Measurements from ENCODE around the gene MOSPD3. TPM values are rescaled to one million over a fixed set of nuclear protein-coding genes. Genes with fewer than 3 reads are reported as not detected.
A peak's percentile ranks its signal among the peaks of the same experiment; 100 is the strongest.

Gene MOSPD3
- polyA plus RNA-seq, 1 donor from 2014 or later: 27.9 TPM

GRCh38 chr7:100583132-100584053 lies 28.9 kb upstream of the MOSPD3 start:
- Histone ChIP-seq H3K27ac (ENCODE audit: low read length) (no peak overlapping the region), H3K9ac (ENCODE audit: low read length) (no peak overlapping the region), H3K9me3 (ENCODE audit: low read length) (no peaks in the 10 kb centered on the region), H3K27me3 (ENCODE audit: insufficient read depth, low read depth, low read length) (no peaks in the 10 kb centered on the region), H3F3A (ENCODE audit: insufficient read depth, low read length, poor library complexity, severe bottlenecking) (no peaks in the 10 kb centered on the region), H2AFZ (ENCODE audit: low read depth, low read length) (no peak overlapping the region), H3K4me2 (ENCODE audit: low read length) (no peak overlapping the region), H4K20me1 (ENCODE audit: insufficient read depth) (no peaks in the 10 kb centered on the region), H3K36me3 (ENCODE audit: insufficient read depth, low read length) (no peaks in the 10 kb centered on the region), H3K79me2 (replicated peaks; ENCODE audit: insufficient read depth, low read length) (peaks cover 17% of the 10 kb centered on the region), H3K4me3 (ENCODE audit: low read length) (peak overlapping the region; percentile 99), H3K9me2 (ENCODE audit: insufficient read depth, low read length) (no peaks in the 10 kb centered on the region)
- TF ChIP-seq TAF1 (IDR thresholded peaks at IDR 0.05; ENCODE audit: low read depth) (no peak), POLR2AphosphoS5 (IDR thresholded peaks at IDR 0.05) (no peak), SMC3 (conservative IDR thresholded peaks at IDR 0.05; ENCODE audit: poor library complexity) (no peak), MXI1 (conservative IDR thresholded peaks at IDR 0.05; ENCODE audit: poor library complexity, severe bottlenecking) (no peak), RAD21 (conservative IDR thresholded peaks at IDR 0.05) (no peak), CTCF (IDR thresholded peaks at IDR 0.05; ENCODE audit: poor library complexity, severe bottlenecking) (no peak), REST (IDR thresholded peaks at IDR 0.05; ENCODE audit: borderline replicate concordance) (no peak), EP300 (conservative IDR thresholded peaks at IDR 0.05; ENCODE audit: poor library complexity, severe bottlenecking) (no peak)

GRCh38 chr7:100584054-100584682 lies 28.2 kb upstream of the MOSPD3 start:
- H3F3A ChIP-seq (ENCODE audit: insufficient read depth, low read length, poor library complexity, severe bottlenecking): no peaks in the 10 kb centered on the region
- TF ChIP-seq TAF1 (IDR thresholded peaks at IDR 0.05; ENCODE audit: low read depth) (no peak), EZH2 (IDR thresholded peaks at IDR 0.05; ENCODE audit: borderline replicate concordance, insufficient read depth, low read length, poor library complexity, severe bottlenecking) (no peak), EP300 (conservative IDR thresholded peaks at IDR 0.05; ENCODE audit: poor library complexity, severe bottlenecking) (no peak), CTCF (IDR thresholded peaks at IDR 0.05; ENCODE audit: poor library complexity, severe bottlenecking) (no peak), REST (IDR thresholded peaks at IDR 0.05; ENCODE audit: borderline replicate concordance) (no peak), RAD21 (conservative IDR thresholded peaks at IDR 0.05) (no peak), SMC3 (conservative IDR thresholded peaks at IDR 0.05; ENCODE audit: poor library complexity) (no peak), POLR2AphosphoS5 (IDR thresholded peaks at IDR 0.05) (no peak), MXI1 (conservative IDR thresholded peaks at IDR 0.05; ENCODE audit: poor library complexity, severe bottlenecking) (no peak)
- no peak overlapping the region for H2AFZ ChIP-seq (ENCODE audit: low read depth, low read length)
- H3K27me3 ChIP-seq (ENCODE audit: insufficient read depth, low read depth, low read length): no peaks in the 10 kb centered on the region
- peak overlapping the region; percentile 96 for H3K9ac ChIP-seq (ENCODE audit: low read length)
- no peaks in the 10 kb centered on the region for H4K20me1 ChIP-seq (ENCODE audit: insufficient read depth)
- no peak overlapping the region for H3K4me2 ChIP-seq (ENCODE audit: low read length)
- peak overlapping the region; percentile 99 for H3K4me3 ChIP-seq (ENCODE audit: low read length)
- H3K9me3 ChIP-seq (ENCODE audit: low read length): no peaks in the 10 kb centered on the region
- H3K9me2 ChIP-seq (ENCODE audit: insufficient read depth, low read length): no peaks in the 10 kb centered on the region
- no peak overlapping the region for H3K27ac ChIP-seq (ENCODE audit: low read length)
- H3K36me3 ChIP-seq (ENCODE audit: insufficient read depth, low read length): no peaks in the 10 kb centered on the region
- H3K79me2 ChIP-seq (replicated peaks; ENCODE audit: insufficient read depth, low read length): peaks cover 17% of the 10 kb centered on the region
